ENCODE measurements around the gene DNAJC16.
A peak's percentile ranks its signal among the peaks of the same experiment; 100 is the strongest.

The DNAJC16 gene

DNA sequence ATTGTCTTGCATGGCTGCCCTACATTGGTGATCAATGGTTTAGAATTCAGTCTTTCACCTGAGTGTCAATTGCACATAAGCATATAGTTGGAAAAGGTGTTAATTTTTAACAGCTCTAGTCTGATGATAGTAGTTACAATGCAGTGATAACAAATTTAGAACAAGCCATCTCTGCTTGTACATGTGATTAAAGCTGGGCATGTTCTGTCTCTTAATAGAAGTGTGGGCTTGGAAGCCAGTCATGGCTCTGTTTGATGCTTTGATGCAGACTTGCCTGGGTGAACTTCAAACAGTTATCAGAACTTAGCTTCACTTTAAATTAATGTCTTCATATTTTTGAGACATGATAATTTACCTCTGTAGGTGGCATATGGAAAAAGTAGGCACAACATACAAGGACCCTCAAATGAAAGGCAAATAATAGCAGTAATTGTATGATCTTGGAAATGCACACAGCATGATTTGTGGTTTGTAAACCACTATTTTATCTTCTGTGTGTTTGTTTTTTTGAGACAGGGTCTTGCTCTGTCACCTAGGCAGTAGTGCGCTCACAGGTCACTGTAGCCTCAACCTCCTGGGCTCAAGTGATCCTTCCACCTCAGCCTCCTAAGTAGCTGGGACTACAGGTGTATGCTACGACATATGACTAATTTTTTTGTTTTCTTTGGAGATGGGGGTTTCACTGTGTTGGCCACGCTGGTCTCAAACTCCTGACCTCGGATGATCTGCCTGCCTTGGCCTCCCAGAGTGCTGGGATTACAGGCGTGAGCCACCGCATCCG is 94.4 kb downstream of the DNAJC16 start:
- TF ChIP-seq ZFX (IDR thresholded peaks at IDR 0.05): no peak
- TF ChIP-seq, protein P1, sequence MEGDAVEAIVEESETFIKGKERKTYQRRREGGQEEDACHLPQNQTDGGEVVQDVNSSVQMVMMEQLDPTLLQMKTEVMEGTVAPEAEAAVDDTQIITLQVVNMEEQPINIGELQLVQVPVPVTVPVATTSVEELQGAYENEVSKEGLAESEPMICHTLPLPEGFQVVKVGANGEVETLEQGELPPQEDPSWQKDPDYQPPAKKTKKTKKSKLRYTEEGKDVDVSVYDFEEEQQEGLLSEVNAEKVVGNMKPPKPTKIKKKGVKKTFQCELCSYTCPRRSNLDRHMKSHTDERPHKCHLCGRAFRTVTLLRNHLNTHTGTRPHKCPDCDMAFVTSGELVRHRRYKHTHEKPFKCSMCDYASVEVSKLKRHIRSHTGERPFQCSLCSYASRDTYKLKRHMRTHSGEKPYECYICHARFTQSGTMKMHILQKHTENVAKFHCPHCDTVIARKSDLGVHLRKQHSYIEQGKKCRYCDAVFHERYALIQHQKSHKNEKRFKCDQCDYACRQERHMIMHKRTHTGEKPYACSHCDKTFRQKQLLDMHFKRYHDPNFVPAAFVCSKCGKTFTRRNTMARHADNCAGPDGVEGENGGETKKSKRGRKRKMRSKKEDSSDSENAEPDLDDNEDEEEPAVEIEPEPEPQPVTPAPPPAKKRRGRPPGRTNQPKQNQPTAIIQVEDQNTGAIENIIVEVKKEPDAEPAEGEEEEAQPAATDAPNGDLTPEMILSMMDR (conservative IDR thresholded peaks at IDR 0.05): no peak
- no peak overlapping the region for H3K27ac ChIP-seq

DNA sequence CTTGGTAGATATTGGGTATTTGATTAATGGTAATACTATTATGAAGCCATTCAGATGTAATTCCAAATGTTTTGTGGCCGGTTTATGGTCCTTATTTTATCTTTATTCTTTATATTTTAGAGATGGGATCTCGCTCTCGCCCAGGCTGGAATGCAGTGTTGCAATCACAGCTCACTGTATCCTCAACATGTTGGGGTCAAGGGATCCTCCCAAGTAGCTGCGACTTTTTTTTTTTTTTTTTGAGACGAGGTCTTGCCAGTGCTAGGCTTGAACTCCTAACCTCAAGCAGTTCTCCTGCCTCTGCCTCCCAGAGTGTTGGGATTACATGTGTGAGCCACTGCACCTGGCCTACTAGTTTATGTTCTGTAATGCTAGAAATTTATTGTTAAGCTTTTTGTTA is 95.3 kb downstream of the DNAJC16 start:
- TF ChIP-seq, protein P1 (conservative IDR thresholded peaks at IDR 0.05): no peak
- TF ChIP-seq ZFX (IDR thresholded peaks at IDR 0.05): no peak

GRCh38 chr1:15622712-15623373 is 96.2 kb downstream of the DNAJC16 start:
- no peak overlapping the region for H3K27ac ChIP-seq
- TF ChIP-seq, protein P1 (conservative IDR thresholded peaks at IDR 0.05): no peak
- no peak for TF ChIP-seq ZFX (IDR thresholded peaks at IDR 0.05)

More for the DNA sequence above, 95.3 kb downstream of the DNAJC16 start:
- no peak overlapping the region for H3K27ac ChIP-seq

DNA sequence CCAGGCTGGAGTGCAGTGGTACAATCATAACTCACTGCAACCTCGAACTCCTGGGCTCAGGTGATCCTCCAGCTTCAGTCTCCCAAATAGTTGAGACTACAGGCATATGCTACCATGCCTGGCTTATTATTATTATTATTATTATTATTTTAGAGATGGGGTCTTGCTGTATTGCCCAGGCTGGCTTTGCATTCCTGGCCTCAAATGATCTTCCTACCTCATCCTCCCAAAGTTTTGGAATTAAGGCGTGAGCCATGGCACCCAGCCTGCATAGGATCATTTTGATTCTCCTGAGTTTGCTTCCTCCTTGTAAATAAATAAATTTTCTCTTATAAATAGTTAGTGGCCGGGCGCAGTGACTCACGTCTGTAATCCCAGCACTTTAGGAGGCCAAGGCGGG is 96.8 kb downstream of the DNAJC16 start:
- TF ChIP-seq, protein P1 (conservative IDR thresholded peaks at IDR 0.05): no peak
- TF ChIP-seq ZFX (IDR thresholded peaks at IDR 0.05): no peak

GRCh38 chr1:15624133-15624714 is 97.6 kb downstream of the DNAJC16 start:
- no peak overlapping the region for H3K27ac ChIP-seq
- no peak for TF ChIP-seq ZFX (IDR thresholded peaks at IDR 0.05)
- TF ChIP-seq, protein P1 (conservative IDR thresholded peaks at IDR 0.05): no peak

More for the DNA sequence above, 96.8 kb downstream of the DNAJC16 start:
- no peak overlapping the region for H3K27ac ChIP-seq

DNA sequence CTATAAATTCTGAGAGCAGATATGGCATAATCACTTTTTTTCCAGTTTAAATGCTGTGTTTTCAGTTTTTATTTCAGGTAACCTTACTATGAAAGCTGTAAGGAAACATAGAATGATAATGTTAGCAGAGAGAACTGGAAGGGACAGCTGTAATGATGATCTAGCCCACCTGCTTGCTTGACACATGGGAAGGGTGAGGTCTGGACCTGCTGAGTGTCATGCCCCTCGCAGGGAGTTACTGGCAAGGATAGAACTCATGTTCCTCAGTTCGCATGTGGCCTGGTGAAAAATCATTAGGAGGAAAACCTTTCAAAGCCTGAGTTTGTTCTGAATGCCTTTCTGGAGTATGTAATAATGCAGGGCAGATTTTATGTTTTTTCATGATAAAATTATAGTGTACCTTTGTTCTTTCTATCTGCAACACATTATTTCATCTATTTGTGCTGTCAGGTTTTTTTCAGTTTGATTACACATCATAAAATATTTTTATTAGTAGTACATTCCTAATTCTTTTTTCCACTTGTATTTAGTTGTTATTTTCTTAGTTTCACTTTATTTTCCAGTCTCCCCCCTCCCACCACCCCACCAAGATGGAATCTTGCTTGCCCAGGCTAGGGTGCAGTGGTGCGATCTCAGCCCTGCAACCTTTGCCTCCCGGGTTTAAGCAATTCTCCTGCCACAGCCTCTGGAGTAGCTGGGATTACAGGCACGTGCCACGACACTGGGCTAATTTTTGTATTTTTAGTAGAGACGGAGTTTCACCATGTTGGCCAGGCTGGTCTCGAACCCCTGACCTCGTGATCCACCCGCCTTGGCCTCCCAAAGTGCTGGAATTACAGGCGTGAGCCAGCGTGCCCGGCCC is 98.6 kb downstream of the DNAJC16 start:
- peak overlapping the region; percentile 57 for H3K27ac ChIP-seq
- TF ChIP-seq, protein P1 (conservative IDR thresholded peaks at IDR 0.05): no peak
- TF ChIP-seq ZFX (IDR thresholded peaks at IDR 0.05): no peak

Measured in C4-2B (cell line).